ENCODE data around the gene B4GALNT4.

GRCh38 chr11:408154-409007 lies 39.1 kb downstream of the B4GALNT4 start:
- TF ChIP-seq, protein P1, sequence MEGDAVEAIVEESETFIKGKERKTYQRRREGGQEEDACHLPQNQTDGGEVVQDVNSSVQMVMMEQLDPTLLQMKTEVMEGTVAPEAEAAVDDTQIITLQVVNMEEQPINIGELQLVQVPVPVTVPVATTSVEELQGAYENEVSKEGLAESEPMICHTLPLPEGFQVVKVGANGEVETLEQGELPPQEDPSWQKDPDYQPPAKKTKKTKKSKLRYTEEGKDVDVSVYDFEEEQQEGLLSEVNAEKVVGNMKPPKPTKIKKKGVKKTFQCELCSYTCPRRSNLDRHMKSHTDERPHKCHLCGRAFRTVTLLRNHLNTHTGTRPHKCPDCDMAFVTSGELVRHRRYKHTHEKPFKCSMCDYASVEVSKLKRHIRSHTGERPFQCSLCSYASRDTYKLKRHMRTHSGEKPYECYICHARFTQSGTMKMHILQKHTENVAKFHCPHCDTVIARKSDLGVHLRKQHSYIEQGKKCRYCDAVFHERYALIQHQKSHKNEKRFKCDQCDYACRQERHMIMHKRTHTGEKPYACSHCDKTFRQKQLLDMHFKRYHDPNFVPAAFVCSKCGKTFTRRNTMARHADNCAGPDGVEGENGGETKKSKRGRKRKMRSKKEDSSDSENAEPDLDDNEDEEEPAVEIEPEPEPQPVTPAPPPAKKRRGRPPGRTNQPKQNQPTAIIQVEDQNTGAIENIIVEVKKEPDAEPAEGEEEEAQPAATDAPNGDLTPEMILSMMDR (IDR thresholded peaks at IDR 0.05) = no peak
- no peak for TF ChIP-seq POLR2A (IDR thresholded peaks at IDR 0.05)
